ENCODE measurements around the gene S1PR4.

The S1PR4 gene, protein sequence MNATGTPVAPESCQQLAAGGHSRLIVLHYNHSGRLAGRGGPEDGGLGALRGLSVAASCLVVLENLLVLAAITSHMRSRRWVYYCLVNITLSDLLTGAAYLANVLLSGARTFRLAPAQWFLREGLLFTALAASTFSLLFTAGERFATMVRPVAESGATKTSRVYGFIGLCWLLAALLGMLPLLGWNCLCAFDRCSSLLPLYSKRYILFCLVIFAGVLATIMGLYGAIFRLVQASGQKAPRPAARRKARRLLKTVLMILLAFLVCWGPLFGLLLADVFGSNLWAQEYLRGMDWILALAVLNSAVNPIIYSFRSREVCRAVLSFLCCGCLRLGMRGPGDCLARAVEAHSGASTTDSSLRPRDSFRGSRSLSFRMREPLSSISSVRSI

DNA sequence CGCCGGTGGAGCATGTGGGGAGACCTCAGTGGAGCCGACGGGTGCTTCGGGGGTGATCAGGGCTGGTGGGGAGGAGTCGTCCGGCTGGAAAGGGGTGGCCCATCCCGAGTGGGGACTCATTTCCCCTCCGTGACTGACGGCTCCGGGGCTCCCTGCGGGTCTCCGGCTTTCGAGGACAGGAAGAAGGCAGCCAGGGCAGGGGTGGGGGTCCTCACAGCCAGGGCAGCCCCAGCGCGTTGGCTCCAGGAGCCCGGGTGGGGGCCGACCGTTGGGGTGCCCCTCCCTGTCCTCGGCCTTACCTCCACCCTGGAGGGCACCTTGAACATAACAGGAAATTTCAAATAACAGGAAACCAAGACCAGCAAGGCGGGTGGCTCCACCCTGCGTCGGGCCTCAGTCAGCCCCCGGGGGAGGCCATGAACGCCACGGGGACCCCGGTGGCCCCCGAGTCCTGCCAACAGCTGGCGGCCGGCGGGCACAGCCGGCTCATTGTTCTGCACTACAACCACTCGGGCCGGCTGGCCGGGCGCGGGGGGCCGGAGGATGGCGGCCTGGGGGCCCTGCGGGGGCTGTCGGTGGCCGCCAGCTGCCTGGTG is at the start of gene S1PR4:
Gene S1PR4, plus strand, starts transcription at position 393 of the 596 bp plus-strand sequence. Its CDS starts 24 bp downstream, at position 417.
- peak in 1 of 4 experiments; percentile 32 for DNase-seq (ENCODE audit: low read depth in 4 of 4, low spot score in 1 of 4)

DNA sequence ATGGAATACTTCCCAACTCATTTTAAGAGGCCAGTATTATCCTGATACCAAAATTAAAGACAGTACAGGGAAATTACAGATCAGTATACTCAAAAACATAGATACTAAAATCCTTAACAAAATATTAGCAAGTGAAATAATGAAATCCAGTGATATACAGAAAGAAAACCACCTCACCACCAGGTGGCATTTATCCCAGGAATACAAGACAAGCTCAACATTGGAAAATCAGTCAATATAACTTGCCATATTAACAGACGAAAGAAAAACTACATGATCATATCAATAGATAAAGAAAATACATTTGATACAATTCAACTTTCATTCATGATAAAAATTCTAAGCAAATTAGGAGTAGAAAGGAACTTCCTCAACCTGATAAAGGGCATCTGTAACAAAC is 49.5 kb upstream of the S1PR4 start:
- DNase-seq (ENCODE audit: low read depth in 4 of 4, low spot score in 1 of 4): no peak

DNA sequence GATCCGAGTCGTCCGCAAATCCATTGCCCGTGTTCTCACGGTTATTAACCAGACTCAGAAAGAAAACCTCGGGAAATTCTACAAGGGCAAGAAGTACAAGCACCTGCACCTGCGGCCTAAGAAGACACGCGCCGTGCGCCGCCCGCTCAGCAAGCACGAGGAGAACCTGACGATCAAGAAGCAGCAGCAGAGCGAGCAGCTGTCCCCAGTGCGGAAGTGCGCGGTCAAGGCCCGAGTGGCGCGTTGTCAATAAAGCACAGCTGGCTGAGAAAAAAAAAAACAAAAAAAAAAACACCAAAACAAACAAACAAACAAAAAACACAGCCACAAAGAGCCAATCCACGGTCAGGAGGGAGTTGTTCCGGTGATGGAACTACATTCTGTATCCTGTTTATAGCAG is 47.4 kb upstream of the S1PR4 start:
- no peak for DNase-seq (ENCODE audit: low read depth in 4 of 4, low spot score in 1 of 4)

DNA sequence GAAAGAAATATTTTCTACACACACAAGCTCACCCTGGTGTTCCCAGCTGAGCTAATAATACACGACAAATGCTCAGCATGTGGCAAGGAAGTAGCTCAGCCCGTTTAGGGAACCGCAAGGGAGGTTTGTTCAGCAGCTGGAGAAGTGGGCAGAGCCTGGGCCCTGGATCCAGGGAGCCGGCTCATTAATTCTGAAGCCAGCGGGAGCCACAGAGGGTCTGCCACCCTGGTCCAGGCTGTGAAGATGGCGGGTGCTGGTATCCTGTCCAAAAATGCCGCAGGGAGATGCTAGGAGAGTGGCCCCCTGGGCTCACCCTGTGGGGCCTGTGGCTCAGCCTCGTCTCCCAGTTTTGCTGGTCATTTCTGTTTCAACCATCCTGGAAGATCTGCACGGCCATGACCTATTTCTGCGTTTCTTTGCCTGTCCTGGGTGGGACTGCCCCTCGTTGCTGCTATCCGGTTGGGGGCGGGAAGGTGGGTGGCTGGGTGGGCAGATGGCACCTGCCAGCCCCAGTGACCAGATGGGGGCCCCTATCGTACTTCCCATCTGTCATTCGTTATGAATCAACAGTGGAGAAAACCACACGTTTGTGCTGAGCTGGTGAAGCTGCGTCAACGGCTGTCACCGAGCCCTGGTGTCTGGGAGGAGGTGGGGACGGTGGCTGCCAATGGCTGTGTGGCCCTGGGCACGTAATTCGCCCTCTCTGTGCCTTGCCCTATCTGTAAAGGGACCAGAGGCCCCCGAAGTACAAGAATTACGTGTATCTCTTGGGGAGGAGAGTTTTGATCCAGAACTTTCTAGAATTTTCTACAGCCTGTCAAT is 45.4 kb upstream of the S1PR4 start:
- DNase-seq (ENCODE audit: low read depth in 4 of 4, low spot score in 1 of 4): peak; percentile 50 to 82 (median 61)

- no peak for DNase-seq (ENCODE audit: low read depth in 4 of 4, low spot score in 1 of 4)
Measured at GRCh38 chr19:3133793-3134116, 44.8 kb upstream of the S1PR4 start.

- DNase-seq (ENCODE audit: low read depth in 4 of 4, low spot score in 1 of 4): peak in 1 of 4 experiments; percentile 49
Measured at GRCh38 chr19:3135961-3136683, 42.4 kb upstream of the S1PR4 start, which contains the start of gene GNA15. GNA15 (plus strand) TSS chr19:3136033; CDS start chr19:3136451, 418 bp downstream.

DNA sequence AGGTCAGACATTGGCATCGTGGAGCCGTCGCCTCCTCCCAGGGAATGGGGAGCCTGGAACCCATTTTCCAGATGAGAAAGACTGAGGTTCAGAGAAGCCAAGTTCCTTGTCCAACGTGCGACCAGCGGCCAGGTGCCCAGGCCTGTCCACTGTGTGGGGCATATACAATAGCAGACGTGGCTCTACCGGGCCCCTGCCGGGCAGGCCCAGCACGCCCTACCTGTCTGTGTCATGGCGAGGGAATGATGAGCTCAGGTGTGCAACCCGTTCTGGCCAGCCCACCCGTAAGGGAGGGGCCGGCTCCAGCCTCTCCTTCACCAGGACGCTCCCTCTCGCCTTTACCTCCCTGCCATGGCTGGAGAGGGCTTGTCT is 41.9 kb upstream of the S1PR4 start:
- no peak for DNase-seq (ENCODE audit: low read depth in 4 of 4, low spot score in 1 of 4)

DNA sequence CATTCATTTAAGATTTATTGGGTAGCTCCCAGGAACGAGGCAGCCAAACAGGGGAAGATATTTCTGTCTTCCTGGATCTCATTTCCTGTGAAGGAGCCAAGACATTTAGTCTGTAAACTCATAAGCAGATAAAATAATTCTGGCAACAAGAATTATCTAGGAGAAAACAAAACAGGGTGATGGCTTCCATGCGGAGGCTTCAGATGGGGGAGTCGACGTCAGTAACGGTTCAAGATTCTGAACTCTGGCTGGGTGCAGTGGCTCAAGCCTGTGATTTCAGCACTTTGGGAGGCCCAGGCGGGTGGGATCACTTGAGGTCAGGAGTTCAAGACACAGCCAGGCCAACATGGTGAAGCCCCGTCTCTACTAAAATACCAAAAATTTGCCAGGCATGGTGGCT is 41.5 kb upstream of the S1PR4 start:
- DNase-seq (ENCODE audit: low read depth in 4 of 4, low spot score in 1 of 4): no peak

DNA sequence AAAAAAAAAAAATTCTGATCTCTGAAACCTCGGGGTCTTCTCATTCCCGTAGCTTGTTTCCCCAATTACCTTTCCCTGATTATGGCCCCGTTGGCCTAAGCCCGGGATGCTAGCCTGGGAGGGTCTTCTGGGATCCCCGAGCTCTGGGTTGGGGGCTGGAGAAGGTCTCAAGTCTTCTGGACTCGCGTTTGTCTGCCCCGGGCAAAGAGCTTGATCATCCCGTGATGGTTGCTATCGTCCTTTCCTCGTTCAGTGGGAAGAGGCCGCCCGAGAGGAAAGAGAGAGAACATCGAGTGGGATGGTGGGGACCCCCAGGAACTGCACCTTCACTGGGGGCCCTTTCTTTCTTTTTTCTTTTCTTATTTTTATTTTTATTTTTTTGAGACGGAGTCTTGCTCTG is 40.3 kb upstream of the S1PR4 start:
- no peak for DNase-seq (ENCODE audit: low read depth in 4 of 4, low spot score in 1 of 4)

GRCh38 chr19:3140667-3141038 is 37.9 kb upstream of the S1PR4 start:
- DNase-seq (ENCODE audit: low read depth in 4 of 4, low spot score in 1 of 4): no peak

GRCh38 chr19:3142292-3142670 is 36.3 kb upstream of the S1PR4 start:
- DNase-seq (ENCODE audit: low read depth in 4 of 4, low spot score in 1 of 4): peak in 2 of 4 experiments; percentile 39 to 56

DNA sequence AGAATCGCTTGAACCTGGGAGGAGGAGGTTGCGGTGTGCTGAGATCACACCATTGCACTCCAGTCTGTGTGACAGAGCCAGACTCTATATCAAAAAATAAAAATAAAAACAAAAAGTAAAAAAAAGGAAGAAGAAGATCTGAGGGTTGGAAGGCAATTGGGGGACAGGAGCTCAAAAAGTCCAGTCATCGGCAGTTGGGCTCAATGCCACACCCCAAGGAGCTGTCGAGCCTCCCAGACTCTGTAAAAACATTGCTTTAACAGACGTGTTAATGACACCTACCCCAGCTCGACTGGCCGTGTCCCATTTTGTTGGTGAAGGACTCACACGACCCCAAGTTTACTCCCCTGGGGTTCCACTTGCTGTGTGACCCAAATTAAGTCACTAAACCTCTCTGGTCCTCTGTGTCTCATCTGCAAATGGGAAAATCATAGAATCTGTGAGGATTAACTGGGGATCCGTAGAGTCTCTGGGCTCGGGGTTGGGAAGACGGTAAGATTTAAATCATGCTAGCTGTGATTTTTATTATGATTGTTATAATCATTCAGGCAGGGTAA is 35.7 kb upstream of the S1PR4 start:
- no peak for DNase-seq (ENCODE audit: low read depth in 4 of 4, low spot score in 1 of 4)

DNA sequence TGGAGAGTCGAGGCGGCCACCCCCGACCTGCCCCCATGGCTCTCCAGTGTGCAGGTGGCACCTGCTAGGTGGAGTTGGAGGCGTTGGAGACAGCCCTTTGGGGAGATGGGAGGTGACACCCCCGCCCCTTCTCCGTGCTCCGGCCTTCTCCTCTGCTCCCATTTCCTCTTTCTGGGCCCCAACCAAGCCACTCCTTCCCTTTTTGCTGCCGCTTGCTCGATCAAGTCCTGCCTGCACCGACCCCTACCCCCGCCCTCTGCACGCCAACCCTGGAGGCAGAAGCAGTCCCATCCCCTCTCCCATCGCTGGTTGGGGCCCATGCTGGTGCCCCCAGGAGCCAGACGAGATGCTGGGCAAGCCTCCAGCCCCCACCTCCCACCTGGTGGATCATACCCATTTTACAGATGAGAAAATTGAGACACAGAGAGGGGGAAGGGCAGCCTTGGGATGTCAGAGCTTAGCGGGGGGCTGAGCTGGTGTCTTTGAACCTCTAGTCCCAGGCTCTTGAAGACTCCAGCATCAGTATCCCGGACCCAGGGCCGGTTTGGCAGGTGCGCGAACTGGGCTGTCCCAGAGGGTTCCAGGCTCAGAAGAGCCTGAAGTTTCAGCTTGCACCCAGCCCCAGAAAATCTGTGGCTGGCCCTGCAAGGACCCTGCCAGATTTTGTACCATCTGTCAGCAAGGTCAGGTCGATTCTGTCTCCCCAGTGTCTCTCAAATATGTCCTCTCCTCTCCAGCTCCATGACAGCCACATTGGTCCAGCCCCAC is 32.5 kb upstream of the S1PR4 start:
- no peak for DNase-seq (ENCODE audit: low read depth in 4 of 4, low spot score in 1 of 4)

GRCh38 chr19:3146677-3147100 is 31.9 kb upstream of the S1PR4 start:
- DNase-seq (ENCODE audit: low read depth in 4 of 4, low spot score in 1 of 4): peak; percentile 47 to 52 (median 52)

- no peak for DNase-seq (ENCODE audit: low read depth in 4 of 4, low spot score in 1 of 4)
Measured at GRCh38 chr19:3148503-3148902, 30.1 kb upstream of the S1PR4 start.

- DNase-seq (ENCODE audit: low read depth in 4 of 4, low spot score in 1 of 4): no peak
Measured at GRCh38 chr19:3149089-3149488, 29.5 kb upstream of the S1PR4 start.

DNA sequence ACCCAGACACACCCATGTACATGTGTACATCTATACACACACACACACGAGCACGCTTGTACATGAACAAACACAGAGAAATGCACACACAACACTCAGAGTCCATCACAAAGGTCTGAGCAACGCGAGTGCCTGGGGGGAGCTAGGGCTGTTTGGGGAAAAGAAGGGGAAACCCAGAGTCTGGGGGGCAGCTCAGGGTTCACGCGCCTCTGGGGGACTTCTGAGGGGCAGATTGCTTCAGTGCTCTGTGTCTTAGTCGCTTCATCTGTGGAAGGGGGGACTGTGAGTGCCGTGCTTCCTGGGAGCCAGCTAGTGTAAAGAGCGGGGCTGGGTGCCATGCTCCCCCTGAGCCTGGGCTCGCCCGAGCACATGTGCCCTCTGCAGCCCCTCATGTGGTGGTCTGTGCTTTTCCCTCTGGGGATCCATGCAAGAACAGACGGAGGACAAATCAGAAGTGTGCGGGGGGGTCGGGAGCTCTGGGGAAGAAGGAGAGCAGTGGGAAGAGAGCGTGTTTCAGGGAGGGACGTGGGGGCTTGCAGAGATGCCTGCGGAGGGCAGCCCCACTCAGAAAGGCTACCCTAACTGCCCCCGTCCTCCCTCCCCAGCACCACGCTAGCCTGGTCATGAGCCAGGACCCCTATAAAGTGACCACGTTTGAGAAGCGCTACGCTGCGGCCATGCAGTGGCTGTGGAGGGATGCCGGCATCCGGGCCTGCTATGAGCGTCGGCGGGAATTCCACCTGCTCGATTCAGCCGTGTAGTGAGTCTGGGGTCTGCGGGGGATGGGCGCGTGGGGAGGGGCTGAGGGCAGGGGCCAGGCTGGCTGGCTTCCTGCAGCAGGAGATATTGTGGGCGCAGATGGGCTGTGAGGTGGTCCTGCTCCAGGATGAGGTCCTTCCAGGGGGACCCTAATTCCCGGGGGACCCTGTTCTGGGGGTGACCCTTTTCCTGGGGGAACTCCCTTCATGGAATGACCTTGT is 28.8 kb upstream of the S1PR4 start:
- DNase-seq (ENCODE audit: low read depth in 4 of 4, low spot score in 1 of 4): no peak

DNA sequence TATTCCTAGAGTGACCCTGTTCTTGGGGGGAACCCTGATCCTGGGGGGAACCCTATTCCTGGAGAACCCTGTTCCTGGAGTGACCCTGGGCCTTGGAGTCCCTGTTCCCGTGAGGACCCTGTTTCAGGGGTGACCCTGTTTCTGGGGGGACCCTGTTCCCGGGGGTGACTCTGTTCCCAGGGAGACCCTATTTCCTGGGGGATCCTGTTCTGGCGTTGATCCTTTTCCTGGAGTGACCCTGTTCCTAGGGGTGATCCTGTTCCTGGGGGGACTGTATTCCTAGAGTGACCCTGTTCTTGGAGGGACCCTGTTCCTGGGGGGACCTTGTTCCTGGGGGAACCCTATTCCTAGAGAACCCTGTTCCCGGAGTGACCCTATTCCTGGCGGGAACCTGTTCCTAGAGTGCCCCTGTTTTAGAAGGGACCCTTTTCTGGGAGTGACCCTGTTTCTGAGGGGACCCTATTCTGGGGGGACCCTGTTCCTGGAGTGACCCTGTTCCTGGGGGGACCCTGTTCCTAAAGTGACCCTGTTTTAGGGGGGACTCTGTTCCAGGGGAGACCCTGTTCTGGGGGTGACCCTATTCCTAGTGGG is 27.7 kb upstream of the S1PR4 start:
- no peak for DNase-seq (ENCODE audit: low read depth in 4 of 4, low spot score in 1 of 4)

All from stimulated activated CD4-positive, alpha-beta T cell treated with anti-CD3 and anti-CD28 coated beads, Interleukin-1b, Interleukin-23, amount 100 ng/mL, for 24 hours (primary cell).